ENCODE data around the gene LDLRAD4.

The LDLRAD4 gene

DNA sequence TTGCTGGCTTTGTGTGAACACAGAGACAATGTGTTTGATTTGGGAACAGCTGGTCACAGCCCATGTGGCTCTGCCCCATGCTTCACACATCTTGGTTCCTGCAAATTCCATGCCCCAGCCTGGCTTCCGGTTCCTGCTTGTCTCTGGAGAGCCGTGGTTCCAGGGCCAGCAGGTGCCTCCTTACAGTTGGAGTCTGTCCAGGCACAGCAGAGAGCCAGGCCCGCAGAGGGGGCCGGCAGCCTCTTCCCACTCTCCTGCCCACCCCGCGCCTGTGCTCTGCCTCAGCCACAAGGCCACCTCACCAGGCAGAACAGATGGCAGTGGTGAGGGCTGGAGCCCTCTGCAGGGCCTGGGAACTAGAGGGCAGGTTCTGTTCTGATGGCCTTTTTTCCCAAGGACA, 81.5 kb downstream of the LDLRAD4 start:
- Histone ChIP-seq H3K4me2 (ENCODE audit: low read depth, low read length, poor library complexity, severe bottlenecking) (no peak overlapping the region), H3K27me3 (ENCODE audit: low read length) (no peaks in the 10 kb centered on the region), H4K20me1 (ENCODE audit: low read depth, low read length) (no peaks in the 10 kb centered on the region), H3K79me2 (ENCODE audit: insufficient read depth, low read length) (no peaks in the 10 kb centered on the region), H3F3A (ENCODE audit: insufficient read depth) (no peaks in the 10 kb centered on the region), H3K9ac (ENCODE audit: low read length) (no peak overlapping the region), H3K9me2 (replicated peaks; ENCODE audit: insufficient read depth, low read length) (no peaks in the 10 kb centered on the region), H3K4me3 (ENCODE audit: insufficient read depth, low read length, poor library complexity, severe bottlenecking) (no peak overlapping the region), H2AFZ (ENCODE audit: low read depth, low read length, severe bottlenecking) (no peak overlapping the region), H3K9me3 (ENCODE audit: insufficient read depth, low read length) (no peaks in the 10 kb centered on the region), H3K36me3 (ENCODE audit: low read length) (no peaks in the 10 kb centered on the region), H3K27ac (ENCODE audit: low read depth, low read length) (no peak overlapping the region)
- TF ChIP-seq, protein P1, sequence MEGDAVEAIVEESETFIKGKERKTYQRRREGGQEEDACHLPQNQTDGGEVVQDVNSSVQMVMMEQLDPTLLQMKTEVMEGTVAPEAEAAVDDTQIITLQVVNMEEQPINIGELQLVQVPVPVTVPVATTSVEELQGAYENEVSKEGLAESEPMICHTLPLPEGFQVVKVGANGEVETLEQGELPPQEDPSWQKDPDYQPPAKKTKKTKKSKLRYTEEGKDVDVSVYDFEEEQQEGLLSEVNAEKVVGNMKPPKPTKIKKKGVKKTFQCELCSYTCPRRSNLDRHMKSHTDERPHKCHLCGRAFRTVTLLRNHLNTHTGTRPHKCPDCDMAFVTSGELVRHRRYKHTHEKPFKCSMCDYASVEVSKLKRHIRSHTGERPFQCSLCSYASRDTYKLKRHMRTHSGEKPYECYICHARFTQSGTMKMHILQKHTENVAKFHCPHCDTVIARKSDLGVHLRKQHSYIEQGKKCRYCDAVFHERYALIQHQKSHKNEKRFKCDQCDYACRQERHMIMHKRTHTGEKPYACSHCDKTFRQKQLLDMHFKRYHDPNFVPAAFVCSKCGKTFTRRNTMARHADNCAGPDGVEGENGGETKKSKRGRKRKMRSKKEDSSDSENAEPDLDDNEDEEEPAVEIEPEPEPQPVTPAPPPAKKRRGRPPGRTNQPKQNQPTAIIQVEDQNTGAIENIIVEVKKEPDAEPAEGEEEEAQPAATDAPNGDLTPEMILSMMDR (IDR thresholded peaks at IDR 0.05; ENCODE audit: insufficient read depth, low read length, poor library complexity, severe bottlenecking): no peak
- no peak for TF ChIP-seq EZH2phosphoT487 (conservative IDR thresholded peaks at IDR 0.05; ENCODE audit: low read length)

DNA sequence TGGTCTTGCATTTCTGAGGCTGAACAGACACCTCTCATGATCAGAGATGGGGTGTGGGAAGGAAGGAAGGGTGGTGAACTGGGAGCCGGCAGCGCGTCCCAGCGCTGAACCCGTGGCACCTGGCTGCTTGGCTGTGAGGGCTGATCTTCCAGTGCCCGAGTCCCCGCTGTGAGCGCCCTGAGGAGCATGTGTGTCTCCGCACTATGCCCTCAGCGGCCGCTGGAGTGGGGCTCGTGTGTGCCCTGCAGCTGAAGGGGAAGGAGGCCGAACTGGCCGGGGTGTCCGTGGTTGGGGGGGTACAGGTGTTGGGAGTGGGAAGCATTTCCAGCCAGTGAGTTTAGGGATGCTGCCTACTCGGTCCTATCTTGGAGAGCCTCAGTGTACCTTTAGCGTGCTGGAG, 82.2 kb downstream of the LDLRAD4 start:
- Histone ChIP-seq H3K27me3 (ENCODE audit: low read length) (no peaks in the 10 kb centered on the region), H3K79me2 (ENCODE audit: insufficient read depth, low read length) (no peaks in the 10 kb centered on the region), H3F3A (ENCODE audit: insufficient read depth) (no peaks in the 10 kb centered on the region), H3K9ac (ENCODE audit: low read length) (no peak overlapping the region), H3K9me2 (replicated peaks; ENCODE audit: insufficient read depth, low read length) (no peaks in the 10 kb centered on the region), H2AFZ (ENCODE audit: low read depth, low read length, severe bottlenecking) (no peak overlapping the region), H3K27ac (ENCODE audit: low read depth, low read length) (no peak overlapping the region), H4K20me1 (ENCODE audit: low read depth, low read length) (no peaks in the 10 kb centered on the region), H3K4me3 (ENCODE audit: insufficient read depth, low read length, poor library complexity, severe bottlenecking) (no peak overlapping the region), H3K9me3 (ENCODE audit: insufficient read depth, low read length) (no peaks in the 10 kb centered on the region), H3K4me2 (ENCODE audit: low read depth, low read length, poor library complexity, severe bottlenecking) (no peak overlapping the region), H3K36me3 (ENCODE audit: low read length) (no peaks in the 10 kb centered on the region)
- TF ChIP-seq, protein P1 (IDR thresholded peaks at IDR 0.05; ENCODE audit: insufficient read depth, low read length, poor library complexity, severe bottlenecking): no peak
- no peak for TF ChIP-seq EZH2phosphoT487 (conservative IDR thresholded peaks at IDR 0.05; ENCODE audit: low read length)

DNA sequence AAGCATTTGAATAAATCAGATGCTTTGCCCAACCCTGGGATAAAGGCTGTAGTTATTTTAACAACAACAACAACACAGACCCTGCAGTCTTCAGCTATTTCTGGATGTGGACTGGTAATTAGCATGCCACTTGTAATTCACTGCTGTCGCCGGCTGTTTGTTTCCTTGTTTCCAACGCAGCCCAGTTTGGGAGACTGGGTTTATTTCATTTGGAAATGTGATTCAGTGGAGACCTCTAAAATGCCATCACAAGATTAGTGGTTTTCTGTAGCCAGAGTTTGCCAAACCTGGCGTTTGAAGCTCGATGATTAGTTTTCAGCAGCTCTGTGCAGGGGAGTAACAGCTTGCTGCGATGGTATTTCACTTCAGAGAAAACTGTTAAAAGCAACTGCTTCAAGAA, 83.5 kb downstream of the LDLRAD4 start:
- H3K4me2 ChIP-seq (ENCODE audit: low read depth, low read length, poor library complexity, severe bottlenecking): no peak overlapping the region
- no peak overlapping the region for H2AFZ ChIP-seq (ENCODE audit: low read depth, low read length, severe bottlenecking)
- H3K9me2 ChIP-seq (replicated peaks; ENCODE audit: insufficient read depth, low read length): no peaks in the 10 kb centered on the region
- no peaks in the 10 kb centered on the region for H3F3A ChIP-seq (ENCODE audit: insufficient read depth)
- no peak overlapping the region for H3K9ac ChIP-seq (ENCODE audit: low read length)
- no peaks in the 10 kb centered on the region for H4K20me1 ChIP-seq (ENCODE audit: low read depth, low read length)
- no peaks in the 10 kb centered on the region for H3K36me3 ChIP-seq (ENCODE audit: low read length)
- H3K9me3 ChIP-seq (ENCODE audit: insufficient read depth, low read length): no peaks in the 10 kb centered on the region
- TF ChIP-seq EZH2phosphoT487 (conservative IDR thresholded peaks at IDR 0.05; ENCODE audit: low read length): no peak
- TF ChIP-seq, protein P1 (IDR thresholded peaks at IDR 0.05; ENCODE audit: insufficient read depth, low read length, poor library complexity, severe bottlenecking): no peak
- no peak overlapping the region for H3K4me3 ChIP-seq (ENCODE audit: insufficient read depth, low read length, poor library complexity, severe bottlenecking)
- H3K27me3 ChIP-seq (ENCODE audit: low read length): no peaks in the 10 kb centered on the region
- H3K27ac ChIP-seq (ENCODE audit: low read depth, low read length): no peak overlapping the region
- no peaks in the 10 kb centered on the region for H3K79me2 ChIP-seq (ENCODE audit: insufficient read depth, low read length)

Data from SU-DHL-6 (cell line).